K562 (cell line): ENCODE results near the gene RGPD5. TPM values are rescaled to one million over a fixed set of nuclear protein-coding genes. Genes with fewer than 3 reads are reported as not detected.
"Not testable (repeated sequence)": the region's sequence is repeated elsewhere in the genome, so short reads cannot be mapped to it uniquely, and the experiment has no call there.

Source experiments
- ATAC-seq: fragments of 200-7000 bp; cut with Tn5 transposase; 3 replicates; pipeline ENCODE4 v1.9.1; 2020; ENCODE audit warnings: moderate library complexity
- BruUV-seq: library from RNA; stranded (reverse); fragments of 400-500 nt; replicated peaks from 2 replicates; lab custom pipeline; 2021; lab: Mats Ljungman, UMichigan
- CTCF ChIA-PET: fragments of 300-600 bp; formaldehyde crosslinking; extraction: SDS; loops from one replicate; lab custom pipeline; 2021; ENCODE audit warnings: low intra/inter-chr PET ratio; lab: Yijun Ruan, JAX
- POLR2A ChIA-PET: fragments of 300-600, 350-650 bp; sonication (Branson Sonifier 250); formaldehyde crosslinking; extraction: SDS; loops from one replicate; lab custom pipeline; 2021; ENCODE audit warnings: antibody characterized with exemption, inconsistent platforms; lab: Yijun Ruan, JAX
- DNase-seq, 4 experiments: peaks; one replicate each; pipeline versions ENCODE4 v3.0.0 to v3.0.0-alpha.2; 2011 to 2018; ENCODE audit warnings: low spot score in 3 of 4, mixed read lengths in 3 of 4; ENCODE audit errors: extremely low read depth in 1 of 4
- FAIRE-seq: peaks from 2 replicates; lab custom pipeline; 2011; peaks lifted over from hg19 to GRCh38; lab: Jason Lieb, UNC
- H2AFZ ChIP-seq: 2 replicates; pipeline ENCODE4 v1.6.0; 2011; ENCODE audit warnings: low read depth, low read length, control low read depth, inconsistent platforms
- H3K27ac ChIP-seq: fragments of 200-600 bp; 3 replicates; pipeline ENCODE4 v1.8.0; 2011; ENCODE audit warnings: low read depth, mild to moderate bottlenecking, control low read depth, inconsistent platforms, low read length, moderate library complexity, mixed read lengths; ENCODE audit errors: extremely low read depth
- H3K27me3 ChIP-seq, 2 experiments: fragments of 300-600 bp in 1 of 2; 2 replicates in 1 of 2; 3 replicates in 1 of 2; pipeline versions ENCODE4 v1.6.0 to v1.8.0; 2011; ENCODE audit warnings: inconsistent platforms in 2 of 2, low read length in 2 of 2, mild to moderate bottlenecking in 1 of 2, mixed read lengths in 1 of 2, moderate library complexity in 1 of 2; ENCODE audit not compliant: control insufficient read depth in 2 of 2, insufficient read depth in 2 of 2
- H3K36me3 ChIP-seq: fragments of 300-600 bp; 3 replicates; pipeline ENCODE4 v1.8.0; 2011; ENCODE audit warnings: mild to moderate bottlenecking, low read length, inconsistent platforms; ENCODE audit not compliant: control insufficient read depth, insufficient read depth
- H3K4me1 ChIP-seq, 2 experiments: fragments of 200-600 bp in 1 of 2; replicated peaks in 1 of 2; 2 replicates in 1 of 2; 3 replicates in 1 of 2; pipeline versions ENCODE4 v1.5.1 to v1.8.0; 2011; ENCODE audit warnings: inconsistent platforms in 2 of 2, low read length in 2 of 2, mild to moderate bottlenecking in 1 of 2, mixed read lengths in 1 of 2, moderate library complexity in 1 of 2; ENCODE audit not compliant: control insufficient read depth in 2 of 2, insufficient read depth in 2 of 2
- H3K4me2 ChIP-seq: 2 replicates; pipeline ENCODE4 v1.6.1; 2011; ENCODE audit warnings: low read length, control low read depth, inconsistent platforms, mixed read lengths; ENCODE audit not compliant: insufficient read depth
- H3K4me3 ChIP-seq: fragments of 200-600 bp; sonication (generic), shearing (Covaris generic); 2 replicates; pipeline ENCODE4 v1.5.1; 2016; ENCODE audit warnings: control low read depth, inconsistent platforms
- H3K79me2 ChIP-seq: fragments of 200-600 bp; 3 replicates; pipeline ENCODE4 v1.8.0; 2011; ENCODE audit warnings: low read length, inconsistent platforms; ENCODE audit not compliant: control insufficient read depth, insufficient read depth
- H3K9ac ChIP-seq, 2 experiments: 2 replicates each; pipeline versions ENCODE4 v1.6.0 to v1.6.1; 2011; ENCODE audit warnings: low read depth in 2 of 2, low read length in 2 of 2, control low read depth in 1 of 2, inconsistent platforms in 1 of 2, mild to moderate bottlenecking in 1 of 2, mixed read lengths in 1 of 2; ENCODE audit not compliant: insufficient read depth in 1 of 2
- H3K9me1 ChIP-seq: one replicate; pipeline ENCODE4 v1.6.0; 2011; ENCODE audit warnings: inconsistent platforms, mild to moderate bottlenecking, low read length, moderate library complexity; ENCODE audit not compliant: control insufficient read depth, insufficient read depth
- H3K9me3 ChIP-seq: replicated peaks from 2 replicates; pipeline ENCODE4 v1.5.1; 2011; ENCODE audit warnings: low read depth, low read length, inconsistent platforms; ENCODE audit not compliant: control insufficient read depth, insufficient read depth
- H4K20me1 ChIP-seq: replicated peaks from 2 replicates; pipeline ENCODE4 v1.6.1; 2011; ENCODE audit warnings: low read length, inconsistent platforms, mixed read lengths; ENCODE audit not compliant: control insufficient read depth, insufficient read depth
- WGBS: fragments of 100-300 bp; shearing (Covaris generic); methylation state at CpG from one replicate; pipeline ENCODE4 v1.1.6; 2016; ENCODE audit warnings: low coverage, mixed read lengths; ENCODE audit not compliant: insufficient coverage; ENCODE audit errors: missing lambda C conversion rate; 5-methylcytosine and 5-hydroxymethylcytosine counted together
- in situ Hi-C: fragments of 300-500 bp; cut with MboI; formaldehyde crosslinking; loops from 4 replicates; pipeline ENCODE4 v1.15.0; 2018; ENCODE audit warnings: inconsistent platforms, mixed read lengths
- intact Hi-C: fragments of 100-400 bp; cut with micrococcal nuclease; formaldehyde crosslinking; loops from 2 replicates; pipeline ENCODE4 v1.14.2; 2022
- polyA plus RNA-seq, 8 experiments: library from polyadenylated mRNA; depleted of rRNA in 4 of 8; stranded (reverse) in 5 of 8; unstranded in 3 of 8; fragments of >200 nt; fragmentation: Nextera tagmentation in 2 of 8; fragmentation: Illumina TruSeq in 1 of 8; extraction: Ambion mirVana in 2 of 8; extraction: Trizol in 1 of 8; gene quantifications; 2 replicates each; pipeline versions ENCODE4 v1.2.1 to v1.2.3, GENCODE V29; 2011 to 2014; ENCODE audit warnings: inconsistent platforms in 1 of 8, missing spikeins in 1 of 8
- total RNA-seq, 7 experiments: library from RNA; depleted of rRNA in 6 of 7; stranded (reverse); fragments of >200 nt in 6 of 7; fragmentation: Illumina TruSeq in 2 of 7; extraction: Trizol in 2 of 7; gene quantifications; 2 replicates each; pipeline versions ENCODE4 v1.2.1 to v1.2.3, GENCODE V29; 2011 to 2021; ENCODE audit warnings: low replicate concordance in 1 of 7

RGPD5 gene
- total and polyA plus RNA-seq, 9 of the 15 experiments (the other 6 are each of a cell fraction or from before 2014, with no cell fraction given) = 0.30 to 5.0 (median 1.4) TPM

- intact Hi-C loops, ATAC-seq, H3K4me3 ChIP-seq, CTCF ChIA-PET, H3K9ac ChIP-seq, DNase-seq, POLR2A ChIA-PET, BruUV-seq, in situ Hi-C loops, H4K20me1 ChIP-seq, H3K36me3 ChIP-seq, H3K9me1 ChIP-seq, H3K9me3 ChIP-seq, H3K27ac ChIP-seq, H3K4me1 ChIP-seq, H3K27me3 ChIP-seq, H2AFZ ChIP-seq, FAIRE-seq, H3K4me2 ChIP-seq, H3K79me2 ChIP-seq: not testable (repeated sequence)
- WGBS = no CpG with 5 or more reads among the region's 6 CpGs
Observed at GRCh38 chr2:109894141-109894540, 100.0 kb downstream of the RGPD5 start.

- H3K4me3 ChIP-seq, H3K36me3 ChIP-seq, H3K9ac ChIP-seq, ATAC-seq, FAIRE-seq, intact Hi-C loops, H3K9me1 ChIP-seq, H3K9me3 ChIP-seq, H2AFZ ChIP-seq, POLR2A ChIA-PET, DNase-seq, H3K27ac ChIP-seq, H3K27me3 ChIP-seq, CTCF ChIA-PET, H3K4me1 ChIP-seq, H4K20me1 ChIP-seq, in situ Hi-C loops, H3K79me2 ChIP-seq, H3K4me2 ChIP-seq, BruUV-seq: not testable (repeated sequence)
- no CpG with 5 or more reads among the region's 3 CpGs for WGBS
Observed at GRCh38 chr2:109895090-109895869, 101.2 kb downstream of the RGPD5 start.

GRCh38 chr2:109896212-109896611 is 102.1 kb downstream of the RGPD5 start:
- in situ Hi-C loops = not testable (repeated sequence)

More at GRCh38 chr2:109896212-109896611, 102.1 kb downstream of the RGPD5 start:
- FAIRE-seq, H3K4me2 ChIP-seq, H3K4me1 ChIP-seq, POLR2A ChIA-PET, H3K9ac ChIP-seq, intact Hi-C loops, H3K79me2 ChIP-seq, H3K4me3 ChIP-seq, CTCF ChIA-PET, DNase-seq, H2AFZ ChIP-seq, H3K9me1 ChIP-seq, H4K20me1 ChIP-seq, BruUV-seq, H3K36me3 ChIP-seq, H3K27me3 ChIP-seq, H3K27ac ChIP-seq, H3K9me3 ChIP-seq: not testable (repeated sequence)
- ATAC-seq = peak; percentile 74
- no CpG with 5 or more reads among the region's 4 CpGs for WGBS
